GM12872 (cell line): ENCODE data around the gene NFKB1.

Experiments used
- CTCF ChIP-seq: IDR thresholded peaks from 3 replicates; pipeline ENCODE4 v1.5.1; 2011; ENCODE audit warnings: low read depth, mild to moderate bottlenecking, low read length, moderate library complexity; ENCODE audit not compliant: insufficient read depth

NFKB1 gene

GRCh38 chr4:102600689-102601088 is 99.5 kb downstream of the NFKB1 start:
- TF ChIP-seq CTCF, result no peak

- TF ChIP-seq CTCF, result no peak
These were observed 100.5 kb downstream of the NFKB1 start for GRCh38 chr4:102601586-102602227.

- 0 out of 3 replicates have a peak, but pooled peaks have one; percentile 2 for TF ChIP-seq CTCF
These were observed 103.2 kb downstream of the NFKB1 start for GRCh38 chr4:102604222-102604940.

- TF ChIP-seq CTCF, result no peak
These were observed 105.1 kb downstream of the NFKB1 start for GRCh38 chr4:102606261-102606660.

- TF ChIP-seq CTCF, result no peak
These were observed 105.8 kb downstream of the NFKB1 start for GRCh38 chr4:102606846-102607450.

GRCh38 chr4:102608190-102608589 is 107.0 kb downstream of the NFKB1 start:
- no peak for TF ChIP-seq CTCF

- peak; percentile 38; the same call in 2 of the 3 replicates for TF ChIP-seq CTCF
These were observed 108.8 kb downstream of the NFKB1 start for GRCh38 chr4:102610007-102610406.
